NCI-H748 treated with DMSO at 0.1 percent for 48 hours (cell line): ENCODE data around the gene PADI1.

ENCODE experiments used
- DNase-seq: peaks from one replicate; lab custom pipeline; 2025; lab: John Stamatoyannopoulos, UW

Gene PADI1

DNA sequence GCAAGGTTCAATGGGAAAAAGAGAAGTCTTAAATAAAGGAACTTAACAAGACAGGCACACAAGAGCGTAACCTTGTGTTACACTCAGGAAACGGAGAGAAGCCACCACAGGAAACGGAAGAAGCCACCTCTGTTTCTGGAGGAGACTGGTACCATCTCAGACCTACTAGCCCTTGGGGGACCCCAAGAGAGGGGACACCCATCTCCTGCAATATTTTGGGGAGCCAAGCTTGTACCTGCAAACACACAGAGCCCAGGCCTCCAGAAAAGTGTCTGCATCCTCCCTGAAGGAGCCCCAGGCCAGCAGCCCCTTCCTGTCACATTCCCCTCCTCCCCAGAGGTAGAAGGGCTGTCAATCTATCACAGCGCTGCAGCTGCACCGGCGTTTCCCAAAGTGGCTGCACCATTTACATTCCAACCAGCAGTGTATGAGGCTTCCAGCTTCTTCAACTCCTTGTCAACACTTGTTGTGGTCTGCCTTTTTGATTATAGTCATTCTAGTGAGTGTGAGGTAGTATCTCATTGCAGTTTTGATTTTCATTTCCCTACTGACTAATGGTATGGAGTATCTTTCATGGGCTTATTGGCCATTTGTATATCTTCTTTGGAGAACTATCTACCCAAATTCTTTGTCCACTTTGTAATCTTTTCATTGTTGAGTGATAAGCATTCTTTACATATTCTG is 23.0 kb upstream of the PADI1 start:
- DNase-seq: no peak

DNA sequence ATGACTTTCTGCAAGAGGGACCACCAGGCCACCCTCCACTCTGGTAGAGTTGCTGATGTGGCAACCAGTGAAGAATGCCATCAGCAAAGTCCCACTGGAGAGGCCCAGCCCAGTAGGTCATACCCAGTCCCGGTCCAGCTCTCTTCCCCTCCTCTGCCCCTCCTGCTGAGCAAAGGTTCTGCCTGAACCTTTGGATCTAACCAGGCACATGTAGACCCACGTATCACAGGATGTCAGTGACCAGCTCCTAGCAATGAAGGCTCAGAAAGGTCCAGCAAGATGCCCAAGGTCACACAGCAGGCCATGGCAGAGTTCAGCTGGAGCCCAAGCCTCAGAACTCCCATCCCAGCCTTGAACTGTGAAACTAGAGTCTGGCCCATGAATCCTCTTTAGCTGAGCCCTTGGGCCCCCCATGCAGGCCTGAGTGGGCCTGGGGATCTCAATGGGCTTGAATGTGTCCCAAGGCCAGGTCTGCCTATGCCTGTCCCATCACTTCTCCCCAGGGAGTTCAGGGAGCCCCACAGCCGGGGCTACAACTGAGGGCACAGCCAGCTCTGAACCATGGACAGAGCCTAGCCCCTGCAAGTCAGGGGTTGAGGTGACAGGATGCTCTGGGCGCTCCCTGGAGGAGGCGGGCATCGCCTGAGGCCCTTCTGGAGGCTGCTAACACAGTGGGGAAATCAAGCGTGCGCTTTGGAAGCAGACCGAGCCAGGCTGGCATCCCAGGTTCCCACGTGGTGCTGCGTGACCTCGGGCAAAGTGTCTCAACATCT is 21.4 kb upstream of the PADI1 start:
- no peak for DNase-seq

DNA sequence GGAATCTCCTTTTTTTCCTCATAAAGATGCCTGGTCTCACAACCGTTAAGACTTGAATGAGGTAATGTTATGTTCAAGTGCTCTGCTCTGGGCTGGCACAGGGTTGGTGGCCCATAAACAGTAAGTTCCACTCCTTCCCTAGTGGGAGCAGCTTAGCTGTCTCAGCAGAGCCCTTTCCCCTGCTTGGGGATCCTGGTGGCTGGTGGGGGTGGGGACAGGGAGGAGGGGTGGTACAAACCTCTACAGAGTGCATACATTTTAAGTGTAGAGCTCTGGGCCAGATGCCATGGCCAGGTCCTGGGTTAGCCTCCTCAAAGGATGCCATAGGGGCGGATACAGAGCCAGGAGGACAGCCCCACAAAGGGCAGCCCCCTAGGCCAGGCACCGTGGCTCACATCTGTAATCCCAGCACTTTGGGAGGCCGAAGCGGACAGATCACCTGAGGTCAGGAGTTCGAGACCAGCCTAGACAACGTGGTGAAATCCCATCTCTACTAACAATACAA is 20.7 kb upstream of the PADI1 start:
- DNase-seq: no peak

DNA sequence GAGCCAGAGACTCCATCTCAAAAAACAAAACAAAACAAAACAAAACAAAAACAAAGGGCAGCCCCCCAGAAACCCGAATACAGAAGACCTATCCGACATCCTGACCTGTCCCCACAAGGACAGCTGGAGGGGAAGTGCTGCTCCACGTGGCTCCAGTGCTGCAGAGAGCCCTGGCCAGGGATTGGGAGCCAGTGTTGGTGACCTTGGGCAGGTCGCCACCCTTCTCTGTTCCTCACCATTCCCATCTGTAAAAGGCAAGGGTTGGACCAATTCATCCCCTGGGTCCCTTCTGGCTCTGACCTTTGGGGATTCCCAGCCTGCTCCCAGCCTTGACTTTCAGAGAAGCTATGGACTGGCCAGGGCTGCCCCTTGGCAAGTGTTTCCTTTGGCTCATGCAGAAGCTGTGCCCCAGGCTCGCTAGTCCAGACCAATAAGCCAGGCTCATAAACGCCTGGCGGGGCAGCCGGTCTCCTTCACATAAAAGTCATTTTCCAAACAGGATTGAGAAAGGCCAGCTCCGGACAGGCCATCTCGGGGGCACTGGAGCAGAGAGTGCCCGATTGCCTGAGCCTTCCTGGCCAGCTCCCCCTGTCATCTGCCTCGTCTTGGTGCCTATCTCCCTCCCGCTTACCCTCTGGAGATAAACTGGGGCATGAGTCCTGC is 20.0 kb upstream of the PADI1 start:
- no peak for DNase-seq

DNA sequence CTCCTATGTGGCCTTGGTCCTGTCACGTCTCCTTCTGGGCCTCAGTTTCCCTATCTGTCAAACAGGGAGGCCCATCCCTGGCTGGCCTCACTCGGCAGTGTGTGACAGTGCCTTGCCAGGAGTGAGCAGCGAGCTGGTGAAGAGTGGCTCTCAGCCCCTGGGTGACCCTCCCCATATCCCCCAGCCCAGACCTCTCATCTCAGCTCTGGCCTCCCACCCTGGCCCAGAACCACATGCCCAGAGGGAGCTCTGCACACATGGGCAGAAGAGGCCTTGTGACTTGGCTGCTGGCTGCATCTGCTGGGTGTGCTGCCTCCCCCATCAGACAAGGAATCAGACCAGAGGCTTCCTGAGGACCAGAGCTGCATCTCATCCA is 19.5 kb upstream of the PADI1 start:
- DNase-seq: no peak

DNA sequence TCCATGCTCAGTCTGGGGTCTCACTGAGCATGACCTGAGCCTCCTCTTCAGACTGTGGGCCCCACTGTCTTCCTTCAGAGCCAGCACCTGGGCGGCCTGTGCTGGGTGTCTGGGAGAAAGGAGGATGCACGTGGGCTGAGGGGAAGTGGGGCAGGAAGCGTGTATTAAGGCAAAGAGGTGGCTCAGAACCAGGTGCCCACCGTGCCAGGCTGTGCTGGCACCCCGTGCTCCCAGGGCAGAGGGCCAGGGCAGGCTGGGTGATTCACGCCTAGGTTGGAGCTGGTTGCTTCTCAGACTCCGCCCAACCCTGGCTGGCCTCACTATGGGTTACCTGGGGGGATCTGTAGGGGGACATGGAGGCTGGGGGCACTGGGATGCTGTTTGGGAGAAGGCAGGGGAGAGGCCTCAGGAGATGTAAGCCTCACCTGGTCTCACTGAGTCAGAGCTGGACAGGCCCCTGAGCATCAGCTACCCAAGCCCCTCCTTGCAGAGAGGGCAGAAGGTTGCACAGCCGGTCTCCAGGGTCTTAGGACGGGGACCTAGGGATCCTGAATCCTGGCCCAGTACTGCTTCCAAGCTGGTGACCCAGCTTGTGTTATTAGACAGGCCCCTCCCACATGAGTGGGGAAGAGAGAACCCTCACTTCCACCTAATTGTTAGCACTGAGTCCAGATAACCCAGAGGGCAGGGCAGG is 18.6 kb upstream of the PADI1 start:
- no peak for DNase-seq

DNA sequence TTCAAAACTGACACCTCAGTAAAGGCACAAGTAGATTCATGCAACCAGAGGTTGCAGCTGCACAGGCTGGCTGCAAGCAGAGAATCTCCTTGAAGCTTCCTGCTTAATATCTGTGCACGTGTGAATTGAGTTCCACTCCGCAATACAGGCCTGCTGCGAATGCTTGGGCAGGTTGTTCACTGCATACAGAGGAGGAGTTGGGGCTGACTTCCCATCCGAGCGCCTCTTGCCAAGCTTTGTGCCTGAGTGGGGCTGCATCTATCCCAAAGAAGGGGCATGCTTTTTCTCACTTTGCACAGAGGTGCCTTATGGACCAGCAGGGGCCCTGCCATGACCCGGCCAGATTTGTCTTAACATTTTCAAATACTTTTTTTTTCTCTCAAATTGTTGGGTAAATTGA is 17.9 kb upstream of the PADI1 start:
- DNase-seq: no peak

DNA sequence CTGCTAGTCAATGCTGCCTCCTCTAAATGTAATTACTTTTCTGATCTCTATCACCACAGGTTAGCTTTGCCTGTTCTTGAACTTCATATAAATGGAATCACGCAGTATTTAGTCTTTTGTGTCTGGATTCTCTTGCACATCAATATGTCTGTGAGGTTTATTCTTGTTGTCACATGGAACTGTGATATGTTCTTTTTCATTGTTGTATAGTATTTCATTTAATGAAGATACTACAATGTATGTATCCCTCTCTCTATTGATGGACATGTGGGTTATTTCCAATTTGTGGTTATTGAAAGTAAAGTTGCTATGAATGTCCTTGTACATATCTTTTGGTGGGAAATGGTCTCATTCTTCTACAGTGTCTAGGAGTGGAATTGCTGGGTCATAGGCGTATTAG is 16.7 kb upstream of the PADI1 start:
- DNase-seq: no peak

DNA sequence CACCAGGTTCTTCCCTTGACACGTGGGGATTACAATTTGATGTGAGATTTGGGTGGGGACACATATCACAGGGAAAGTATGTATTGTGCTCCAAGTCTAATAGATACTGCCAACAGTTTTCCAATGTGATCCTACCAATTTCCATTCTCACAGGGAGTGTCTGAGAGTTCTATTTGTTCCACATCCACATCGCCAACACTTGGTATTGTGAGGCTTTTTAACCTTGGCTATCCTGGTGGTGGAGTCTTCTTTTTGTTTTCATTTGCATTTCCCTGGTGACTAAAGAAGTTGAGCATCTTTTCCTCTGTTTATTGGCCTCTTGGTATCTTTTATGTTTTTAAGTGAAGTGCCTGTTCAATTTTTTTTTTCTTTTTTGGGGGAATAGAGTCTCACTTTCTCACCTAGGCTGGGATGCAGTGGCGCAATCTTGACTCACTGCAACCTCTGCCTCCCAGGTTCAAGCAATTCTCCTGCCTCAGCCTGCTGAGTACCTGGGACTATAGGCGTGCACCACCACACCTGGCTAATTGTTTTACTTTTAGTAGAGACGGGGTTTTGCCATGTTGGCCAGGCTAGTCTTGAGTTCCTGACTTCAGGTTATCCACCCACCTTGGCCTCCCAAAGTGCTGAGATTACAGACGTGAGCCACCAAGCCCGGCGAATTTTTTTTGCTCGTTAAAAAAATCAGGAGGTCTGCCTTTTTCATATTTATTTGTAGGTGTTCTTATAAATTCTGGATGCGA is 15.9 kb upstream of the PADI1 start:
- no peak for DNase-seq

DNA sequence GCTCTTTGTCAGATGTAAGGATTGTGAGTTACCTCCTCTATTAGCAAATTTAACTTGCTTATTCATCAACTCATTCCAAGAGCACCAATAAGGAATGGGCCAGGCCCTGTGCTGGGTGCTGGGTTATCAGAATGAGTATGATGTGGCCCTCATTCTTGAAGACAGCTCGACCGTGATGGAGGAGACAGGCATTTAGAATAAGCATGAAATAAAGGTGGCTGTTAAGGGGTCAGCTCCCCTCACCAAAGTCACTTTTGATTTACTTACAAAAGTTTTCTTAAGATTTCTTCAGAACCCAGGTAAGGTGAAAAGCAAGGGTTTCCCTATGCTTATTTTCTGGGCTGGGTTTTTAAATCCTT is 15.3 kb upstream of the PADI1 start:
- DNase-seq: no peak

DNA sequence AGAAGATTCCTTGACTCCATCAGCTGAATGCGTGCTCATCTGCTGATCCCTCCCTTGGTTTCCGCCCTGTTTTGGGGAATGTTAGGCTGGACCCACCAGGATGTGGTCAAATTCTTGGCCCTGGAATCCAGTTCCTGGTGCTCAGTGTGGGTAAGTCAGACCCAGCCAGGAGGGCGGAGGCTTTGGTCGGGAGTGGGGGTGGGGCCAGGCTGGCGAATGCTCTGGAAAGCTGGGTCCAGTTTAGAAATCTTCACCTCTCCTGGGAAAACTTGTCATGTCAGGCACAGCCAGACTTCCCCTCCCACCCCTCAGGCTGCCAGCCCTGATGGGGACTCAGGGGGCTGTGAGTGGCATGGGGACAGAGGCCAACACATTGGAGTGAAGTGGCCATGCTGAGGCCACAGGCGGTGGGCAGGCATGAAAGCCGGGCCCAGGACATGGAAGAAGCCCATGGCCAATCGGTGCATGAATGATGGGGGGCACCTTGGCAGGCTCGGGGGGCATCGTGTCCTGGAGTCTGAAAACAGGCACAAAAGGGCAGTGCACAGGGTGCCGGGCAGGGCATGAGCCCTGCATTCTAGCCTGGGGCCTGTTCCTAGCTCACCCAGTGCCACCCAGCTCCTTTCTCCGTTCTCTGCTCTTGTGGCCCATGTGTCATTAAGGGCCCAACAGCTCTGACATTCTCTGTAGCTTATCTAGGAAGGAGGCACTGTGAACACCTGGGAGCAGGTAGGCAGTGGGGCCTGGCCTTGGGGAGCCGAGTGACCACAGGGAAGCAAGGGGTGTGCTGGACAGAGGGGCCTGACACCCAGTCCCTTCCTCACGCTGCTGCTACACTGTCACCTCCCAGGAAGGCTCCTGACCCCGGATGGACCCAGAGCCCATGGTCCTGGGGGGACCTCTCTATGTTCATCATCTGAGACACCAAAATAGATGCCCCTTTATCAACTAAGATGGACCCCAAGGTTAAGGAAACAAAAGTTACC is 14.6 kb upstream of the PADI1 start:
- DNase-seq: no peak

DNA sequence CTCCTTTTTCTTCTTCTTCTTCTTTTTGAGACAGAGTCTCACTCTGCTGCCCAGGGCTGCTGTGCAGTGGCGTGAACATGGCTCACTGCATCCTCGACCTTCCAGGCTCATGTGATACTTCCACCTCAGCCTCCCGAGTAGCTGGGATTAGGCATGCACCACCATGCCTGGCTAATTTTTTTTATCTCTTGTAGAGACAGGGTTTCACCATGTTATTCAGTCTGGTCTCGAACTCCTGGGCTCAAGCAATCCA is 13.0 kb upstream of the PADI1 start:
- no peak for DNase-seq

DNA sequence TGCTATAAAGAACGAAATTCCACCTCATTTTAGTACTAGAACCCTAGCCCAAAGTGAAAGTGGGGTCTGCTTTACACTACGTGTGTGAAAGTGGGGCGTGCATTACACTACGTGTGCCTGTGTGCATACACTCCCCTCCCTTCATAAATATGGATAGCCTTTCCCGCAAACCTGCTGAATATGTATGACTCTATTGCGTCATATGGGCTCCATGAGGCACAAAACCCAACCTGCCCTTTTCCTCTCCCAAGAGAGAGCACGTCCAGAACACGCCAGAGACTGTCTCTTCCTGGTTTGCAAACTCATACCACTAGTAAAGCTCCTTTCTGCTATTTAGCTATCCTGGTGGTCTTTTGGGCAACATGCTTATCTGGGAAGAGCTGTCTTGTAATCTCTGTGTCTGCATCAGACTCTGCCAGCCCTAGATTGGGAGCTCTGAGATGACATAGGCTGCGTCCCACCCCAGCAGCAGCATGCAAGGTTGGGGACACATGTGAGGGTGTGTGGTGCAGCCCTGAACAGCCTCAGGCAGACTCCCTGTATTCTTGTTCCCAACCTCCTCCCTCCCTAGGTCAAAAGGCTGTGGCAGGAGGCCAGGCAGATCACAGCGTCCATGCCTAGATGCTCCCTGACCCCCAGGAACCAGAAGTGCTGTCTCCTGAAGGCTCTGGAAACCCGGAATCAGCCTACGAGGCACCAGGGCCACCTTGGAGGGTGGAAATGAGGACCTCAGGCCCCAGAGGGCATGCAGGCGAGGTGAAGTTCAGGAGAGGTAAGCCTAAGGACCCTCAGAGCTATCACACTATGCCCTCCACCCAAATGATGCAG is 12.3 kb upstream of the PADI1 start:
- DNase-seq: no peak

DNA sequence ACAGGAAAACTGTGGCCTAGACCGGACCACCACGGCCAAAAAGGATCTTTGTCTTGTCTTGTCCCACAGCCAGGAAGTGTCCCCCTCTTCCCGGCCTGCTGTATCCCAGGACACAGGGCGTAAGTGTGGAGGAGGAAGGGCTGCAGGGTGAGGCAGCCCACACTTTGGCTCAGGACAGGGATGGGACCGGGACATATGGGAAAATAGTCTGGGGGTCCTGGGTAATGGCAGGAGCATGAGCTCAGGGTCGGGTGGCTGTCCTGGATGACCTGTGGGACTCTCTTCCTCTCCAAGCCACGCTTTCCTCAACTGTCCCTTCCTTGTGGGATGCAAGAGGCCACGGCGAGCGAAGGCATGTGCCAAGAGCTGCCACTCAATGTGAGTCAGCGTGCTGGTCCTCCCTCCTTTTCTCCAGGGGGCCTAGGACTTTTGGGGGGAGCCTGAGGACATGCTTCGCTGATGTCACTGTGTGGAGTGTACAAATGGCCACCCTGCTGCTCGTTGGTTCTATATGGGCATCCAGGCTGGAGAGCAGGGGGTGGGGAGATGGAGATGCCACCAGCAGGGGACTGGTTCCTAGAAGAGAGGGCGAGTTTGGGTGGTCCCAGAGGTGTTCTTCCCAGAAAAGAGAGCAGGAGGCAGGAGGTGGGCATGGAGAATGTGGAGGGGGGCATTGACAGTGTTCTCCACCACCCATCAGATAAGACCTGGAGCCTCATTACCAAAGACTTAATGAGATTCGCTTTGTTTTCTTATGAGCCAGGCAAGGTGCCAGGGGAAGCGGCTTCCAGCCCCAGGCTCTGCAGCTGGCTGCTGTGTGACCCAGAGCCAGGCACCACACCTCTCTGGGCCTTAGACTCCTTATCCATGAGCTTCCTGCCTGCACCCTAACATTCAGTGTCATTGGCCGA is 11.5 kb upstream of the PADI1 start:
- no peak for DNase-seq

DNA sequence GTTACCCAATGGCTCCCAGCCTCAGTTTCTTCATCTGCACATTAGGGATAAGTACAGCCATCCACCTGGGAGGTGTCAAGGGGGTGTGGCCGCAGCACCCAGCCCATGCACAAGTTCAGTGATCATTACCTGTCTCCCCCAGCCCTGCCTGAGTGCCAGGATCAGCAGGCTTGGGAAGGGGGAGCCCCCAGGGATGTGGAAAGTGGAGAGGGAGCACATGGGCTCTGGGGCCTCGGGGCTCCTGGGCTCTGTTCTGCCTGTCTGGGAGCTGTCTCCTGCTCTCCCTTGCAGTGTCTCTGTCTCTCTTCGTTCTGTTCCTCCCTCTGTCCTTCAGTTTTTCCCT is 10.8 kb upstream of the PADI1 start:
- no peak for DNase-seq

DNA sequence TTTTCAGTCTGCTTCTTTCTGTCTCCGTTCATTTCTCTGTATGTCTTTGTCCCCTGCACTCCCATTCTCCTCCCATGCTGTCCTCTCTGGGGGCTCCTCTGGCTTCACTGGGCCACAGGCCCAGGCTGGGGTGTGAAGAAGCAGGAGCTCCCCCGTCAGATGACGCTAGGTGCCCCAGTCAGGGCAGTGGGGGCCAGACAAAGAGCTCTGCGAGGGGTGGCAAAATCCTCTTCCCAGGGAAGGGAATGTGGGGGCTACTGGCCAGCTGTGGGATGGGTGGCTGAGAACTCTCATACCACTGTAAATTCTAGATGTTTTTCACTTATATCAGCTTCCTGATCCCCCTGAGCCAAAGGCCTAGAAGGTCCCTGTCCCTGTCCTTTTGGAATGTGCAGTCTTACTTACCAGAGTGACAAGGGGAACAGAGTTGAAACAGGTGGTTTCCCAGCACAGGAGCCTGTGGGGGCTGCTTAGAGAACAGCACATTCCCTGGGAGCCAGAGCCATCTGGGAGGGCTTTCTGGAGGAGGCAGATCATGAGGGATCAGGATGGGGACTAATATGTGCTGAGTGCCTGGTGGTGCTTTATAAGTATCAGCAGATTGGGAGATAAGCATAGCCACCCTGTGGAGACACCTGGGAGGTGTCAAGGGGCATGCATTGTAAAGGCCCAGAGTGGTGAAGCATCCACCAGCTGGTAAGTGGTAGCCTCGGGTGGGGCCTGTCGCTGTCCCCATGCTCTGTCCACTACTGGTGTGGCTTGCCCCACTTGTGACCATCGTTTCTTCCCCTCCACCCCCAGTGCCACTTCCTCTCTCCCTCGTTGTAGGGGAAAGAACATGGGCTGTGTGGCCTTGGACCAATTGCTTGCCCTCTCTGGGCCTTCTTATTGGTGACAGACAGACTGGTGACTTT is 10.1 kb upstream of the PADI1 start:
- no peak for DNase-seq

DNA sequence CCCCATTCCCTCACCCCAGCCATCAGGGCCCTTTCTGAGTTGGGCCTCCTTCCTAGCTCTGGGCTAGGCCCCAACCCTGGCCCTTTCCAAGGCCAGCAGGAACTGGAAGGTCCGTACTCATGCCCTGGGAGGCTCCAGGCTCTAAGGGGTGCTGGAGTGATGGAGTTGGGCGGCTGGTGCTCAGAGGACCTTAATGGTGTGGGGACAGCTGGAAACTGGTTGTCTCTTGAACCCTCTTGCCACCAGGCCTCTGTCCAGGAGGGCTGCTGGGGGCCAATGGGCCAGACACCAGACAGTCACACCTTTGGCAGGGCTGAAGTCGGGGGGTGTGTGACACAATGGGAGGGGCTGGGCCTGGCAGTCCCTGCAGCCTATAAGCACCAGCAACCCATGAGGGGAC is 9.2 kb upstream of the PADI1 start:
- DNase-seq: no peak
